A673 (cell line): ENCODE data around the gene TMEM30B. TPM values are rescaled to one million over a fixed set of nuclear protein-coding genes. Genes with fewer than 3 reads are reported as not detected.

Source experiments
- BruUV-seq: library from RNA; stranded (reverse); fragments of 400-500 nt; replicated peaks from 2 replicates; lab custom pipeline; 2021; lab: Mats Ljungman, UMichigan
- CTCF ChIA-PET: fragments of 300-600 bp; sonication (Branson Sonifier 250); formaldehyde crosslinking; loops from one replicate; lab custom pipeline; 2022; ENCODE audit warnings: antibody characterized with exemption; lab: Charles Lee
- POLR2A ChIA-PET: fragments of 300-600 bp; sonication (Branson Sonifier 250); formaldehyde crosslinking; loops from one replicate; lab custom pipeline; 2022; ENCODE audit warnings: antibody characterized with exemption; ENCODE audit not compliant: low non-redundant PET; lab: Charles Lee
- DNase-seq: peaks from one replicate; pipeline ENCODE4 v3.0.0-alpha.2; 2015; ENCODE audit warnings: low spot score
- H3K27ac ChIP-seq: fragments of 200-600 bp; sonication (generic); 2 replicates; pipeline ENCODE4 v1.5.1; 2016; ENCODE audit warnings: mixed run types, low read depth, mild to moderate bottlenecking, mixed read lengths, antibody characterized with exemption, low read length; ENCODE audit not compliant: poor library complexity, severe bottlenecking
- H3K27me3 ChIP-seq: fragments of 200-600 bp; sonication (generic); replicated peaks from 2 replicates; pipeline ENCODE4 v1.6.1; 2017; ENCODE audit warnings: mixed run types, low read depth, mild to moderate bottlenecking, mixed read lengths, antibody characterized with exemption, low read length; ENCODE audit not compliant: insufficient read depth, poor library complexity
- H3K36me3 ChIP-seq: fragments of 200-600 bp; sonication (generic); 2 replicates; pipeline ENCODE4 v1.6.1; 2016; ENCODE audit warnings: mixed run types, mild to moderate bottlenecking, mixed read lengths, antibody characterized with exemption, low read length; ENCODE audit not compliant: insufficient read depth, poor library complexity, severe bottlenecking
- H3K4me1 ChIP-seq: fragments of 200-600 bp; sonication (generic); 2 replicates; pipeline ENCODE4 v1.6.1; 2017; ENCODE audit warnings: mixed run types, mild to moderate bottlenecking, mixed read lengths, antibody characterized with exemption, low read length; ENCODE audit not compliant: insufficient read depth, poor library complexity, severe bottlenecking
- H3K4me3 ChIP-seq: fragments of 200-600 bp; sonication (generic); 2 replicates; pipeline ENCODE4 v1.5.1; 2016; ENCODE audit warnings: low read depth, mixed run types, mild to moderate bottlenecking, mixed read lengths, low read length; ENCODE audit not compliant: poor library complexity, severe bottlenecking
- H3K9me3 ChIP-seq: fragments of 200-600 bp; sonication (generic); 2 replicates; pipeline ENCODE4 v1.6.1; 2016; ENCODE audit warnings: mixed run types, low read depth, mild to moderate bottlenecking, mixed read lengths, antibody characterized with exemption, low read length; ENCODE audit not compliant: poor library complexity, severe bottlenecking
- EZH2 ChIP-seq: fragments of 200-600 bp; sonication (generic); IDR thresholded peaks from 2 replicates; pipeline ENCODE4 v1.6.1; 2017; ENCODE audit warnings: borderline replicate concordance, low read depth, mild to moderate bottlenecking, mixed read lengths, antibody characterized with exemption, low read length; ENCODE audit not compliant: poor library complexity, severe bottlenecking
- intact Hi-C: fragments of 100-400 bp; cut with micrococcal nuclease; formaldehyde crosslinking; loops from one replicate; pipeline ENCODE4 v1.10.0; 2022; ENCODE audit not compliant: unreplicated experiment
- total RNA-seq: library from RNA; stranded (reverse); gene quantifications from 2 replicates; pipeline ENCODE4 v1.2.3, GENCODE V29; 2021
- TF ChIP-seq, protein P1 (sequence below): fragments of 300-800, 200-600 bp; sonication (generic); conservative IDR thresholded peaks from 2 replicates; pipeline ENCODE4 v1.5.1; 2017; ENCODE audit warnings: low read depth, mild to moderate bottlenecking, antibody characterized with exemption, low read length, moderate library complexity, mixed read lengths

Gene TMEM30B
- total RNA-seq, 1 experiment from 2014 or later, result 0.15 TPM

DNA sequence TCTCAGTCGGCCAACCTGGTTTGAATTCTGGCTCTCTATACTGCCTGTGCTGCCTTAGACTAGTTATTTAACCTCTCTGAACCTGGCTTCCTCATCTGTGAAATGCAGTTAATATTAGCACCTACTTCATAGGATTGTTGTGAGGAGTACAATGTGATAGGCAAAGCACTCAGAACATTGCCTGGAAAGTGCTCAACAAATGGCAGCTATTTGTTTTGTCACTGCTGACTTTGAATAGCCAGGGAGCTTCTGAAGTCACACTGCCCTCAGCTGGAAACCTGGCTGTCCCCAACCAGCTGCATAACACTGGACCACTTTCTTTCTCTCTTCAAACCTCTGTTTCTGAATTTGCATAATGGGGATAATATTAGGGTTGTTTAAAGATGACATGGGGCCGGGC lies 9.6 kb downstream of the TMEM30B start:
- H3K36me3 ChIP-seq, result no peaks in the 10 kb centered on the region
- TF ChIP-seq EZH2, result no peak
- TF ChIP-seq, protein P1, sequence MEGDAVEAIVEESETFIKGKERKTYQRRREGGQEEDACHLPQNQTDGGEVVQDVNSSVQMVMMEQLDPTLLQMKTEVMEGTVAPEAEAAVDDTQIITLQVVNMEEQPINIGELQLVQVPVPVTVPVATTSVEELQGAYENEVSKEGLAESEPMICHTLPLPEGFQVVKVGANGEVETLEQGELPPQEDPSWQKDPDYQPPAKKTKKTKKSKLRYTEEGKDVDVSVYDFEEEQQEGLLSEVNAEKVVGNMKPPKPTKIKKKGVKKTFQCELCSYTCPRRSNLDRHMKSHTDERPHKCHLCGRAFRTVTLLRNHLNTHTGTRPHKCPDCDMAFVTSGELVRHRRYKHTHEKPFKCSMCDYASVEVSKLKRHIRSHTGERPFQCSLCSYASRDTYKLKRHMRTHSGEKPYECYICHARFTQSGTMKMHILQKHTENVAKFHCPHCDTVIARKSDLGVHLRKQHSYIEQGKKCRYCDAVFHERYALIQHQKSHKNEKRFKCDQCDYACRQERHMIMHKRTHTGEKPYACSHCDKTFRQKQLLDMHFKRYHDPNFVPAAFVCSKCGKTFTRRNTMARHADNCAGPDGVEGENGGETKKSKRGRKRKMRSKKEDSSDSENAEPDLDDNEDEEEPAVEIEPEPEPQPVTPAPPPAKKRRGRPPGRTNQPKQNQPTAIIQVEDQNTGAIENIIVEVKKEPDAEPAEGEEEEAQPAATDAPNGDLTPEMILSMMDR, result no peak
- no peak overlapping the region for H3K27ac ChIP-seq
- POLR2A ChIA-PET, result no interaction called here
- no peaks in the 10 kb centered on the region for H3K4me1 ChIP-seq
- DNase-seq, result no peak
- intact Hi-C loops, result no loop called here
- H3K27me3 ChIP-seq, result no peaks in the 10 kb centered on the region
- no peak overlapping the region for H3K4me3 ChIP-seq
- CTCF ChIA-PET, result no interaction called here
- no peaks in the 10 kb centered on the region for H3K9me3 ChIP-seq
- BruUV-seq, result no TSS peak

GRCh38 chr14:61270714-61271113 lies 10.4 kb downstream of the TMEM30B start:
- DNase-seq, result no peak
- H3K27me3 ChIP-seq, result no peaks in the 10 kb centered on the region
- H3K4me1 ChIP-seq, result no peaks in the 10 kb centered on the region
- H3K27ac ChIP-seq, result no peak overlapping the region
- intact Hi-C loops, result no loop called here
- H3K9me3 ChIP-seq, result no peaks in the 10 kb centered on the region
- no peaks in the 10 kb centered on the region for H3K36me3 ChIP-seq
- TF ChIP-seq, protein P1, result no peak
- TF ChIP-seq EZH2, result no peak
- no TSS peak for BruUV-seq
- CTCF ChIA-PET, result no interaction called here
- H3K4me3 ChIP-seq, result no peak overlapping the region
- POLR2A ChIA-PET, result no interaction called here

GRCh38 chr14:61269321-61270083 lies 11.6 kb downstream of the TMEM30B start:
- intact Hi-C loops, result no loop called here
- Histone ChIP-seq H3K27ac (no peak overlapping the region), H3K36me3 (no peaks in the 10 kb centered on the region), H3K27me3 (no peaks in the 10 kb centered on the region), H3K9me3 (no peaks in the 10 kb centered on the region), H3K4me1 (no peaks in the 10 kb centered on the region), H3K4me3 (peak overlapping the region; percentile 40)
- TF ChIP-seq EZH2, result no peak
- TF ChIP-seq, protein P1, result peak; percentile 88
- DNase-seq, result peak; percentile 87
- BruUV-seq, result no TSS peak
- ChIA-PET CTCF (interaction anchor here (0.6 kb wide), 3 partner anchors 11 to 645 kb away, joined by 3 to 4 read pairs (median 4); no protein-coding TSS in a partner anchor), POLR2A (no interaction called here)
